GM23338 (cell line): ENCODE data around the gene UBE2E2. TPM values are rescaled to one million over a fixed set of nuclear protein-coding genes. Genes with fewer than 3 reads are reported as not detected.

ENCODE experiments used
- ATAC-seq: fragments of 200-7000 bp; cut with Tn5 transposase; 3 replicates; pipeline ENCODE4 v1.9.1; 2020
- DNase-seq: peaks from one replicate; pipeline ENCODE4 v3.0.0-alpha.2; 2015; ENCODE audit warnings: low spot score
- H2AFZ ChIP-seq: fragments of 200-600 bp; sonication (generic); 2 replicates; pipeline ENCODE4 v1.8.0; 2016; ENCODE audit warnings: antibody characterized with exemption, mild to moderate bottlenecking, moderate library complexity
- H3F3A ChIP-seq: fragments of 200-600 bp; sonication (generic); replicated peaks from 2 replicates; pipeline ENCODE4 v1.8.0; 2017; ENCODE audit warnings: antibody characterized with exemption, mixed run types, low read depth
- H3K27ac ChIP-seq: fragments of 200-600 bp; sonication (generic); 2 replicates; pipeline ENCODE4 v1.6.1; 2016; ENCODE audit warnings: low read depth
- H3K27me3 ChIP-seq: fragments of 200-600 bp; sonication (generic); 2 replicates; pipeline ENCODE4 v1.8.0; 2016; ENCODE audit warnings: mild to moderate bottlenecking, mixed run types, moderate library complexity; ENCODE audit not compliant: insufficient read depth
- H3K36me3 ChIP-seq: fragments of 200-600 bp; sonication (generic); 2 replicates; pipeline ENCODE4 v1.8.0; 2016; ENCODE audit warnings: mild to moderate bottlenecking; ENCODE audit not compliant: insufficient read depth
- H3K4me1 ChIP-seq: fragments of 200-600 bp; sonication (generic); 2 replicates; pipeline ENCODE4 v1.8.0; 2016; ENCODE audit warnings: mild to moderate bottlenecking, moderate library complexity; ENCODE audit not compliant: insufficient read depth
- H3K4me2 ChIP-seq: fragments of 200-600 bp; sonication (generic); 2 replicates; pipeline ENCODE4 v1.7.1; 2017; ENCODE audit warnings: mixed run types
- H3K4me3 ChIP-seq: fragments of 200-600 bp; sonication (generic); 2 replicates; pipeline ENCODE4 v1.6.1; 2016; ENCODE audit warnings: mixed run types
- H3K79me2 ChIP-seq: fragments of 200-600 bp; sonication (generic); replicated peaks from 2 replicates; pipeline ENCODE4 v1.8.0; 2017; ENCODE audit warnings: mild to moderate bottlenecking; ENCODE audit not compliant: insufficient read depth
- H3K9me2 ChIP-seq: fragments of 200-600 bp; sonication (generic); 2 replicates; pipeline ENCODE4 v1.8.0; 2017; ENCODE audit not compliant: insufficient read depth
- H4K20me1 ChIP-seq: fragments of 200-600 bp; sonication (generic); replicated peaks from 2 replicates; pipeline ENCODE4 v1.8.0; 2017; ENCODE audit warnings: mild to moderate bottlenecking; ENCODE audit not compliant: insufficient read depth
- H3K27ac Mint-ChIP-seq: 2 replicates; pipeline ENCODE4 v1.8.0; 2020; ENCODE audit warnings: inconsistent platforms, mild to moderate bottlenecking, moderate library complexity, mixed read lengths
- H3K27me3 Mint-ChIP-seq: 3 replicates; pipeline ENCODE4 v1.8.0; 2022; ENCODE audit warnings: low read depth, mild to moderate bottlenecking, moderate library complexity, mixed read lengths, inconsistent platforms; ENCODE audit not compliant: insufficient read depth, poor library complexity
- H3K36me3 Mint-ChIP-seq: 3 replicates; pipeline ENCODE4 v1.8.0; 2021; ENCODE audit warnings: low read depth, mild to moderate bottlenecking, inconsistent platforms, moderate library complexity, mixed read lengths
- H3K4me1 Mint-ChIP-seq: 3 replicates; pipeline ENCODE4 v1.8.0; 2020; ENCODE audit warnings: mild to moderate bottlenecking, inconsistent platforms, mixed read lengths
- H3K4me3 Mint-ChIP-seq: 3 replicates; pipeline ENCODE4 v1.8.0; 2021; ENCODE audit warnings: moderate library complexity, mild to moderate bottlenecking, inconsistent platforms, mixed read lengths
- H3K9me3 Mint-ChIP-seq: 3 replicates; pipeline ENCODE4 v1.8.0; 2020; ENCODE audit warnings: moderate library complexity, mild to moderate bottlenecking, inconsistent platforms, mixed read lengths
- CREB1 ChIP-seq: fragments of 250-450 bp; sonication (Bioruptor Pico); IDR thresholded peaks from 2 replicates; pipeline ENCODE4 v1.5.0; 2020; ENCODE audit warnings: low read depth, mild to moderate bottlenecking, moderate library complexity
- EZH2 ChIP-seq: fragments of 200-600 bp; sonication (generic); IDR thresholded peaks from one replicate; pipeline ENCODE4 v1.8.0; 2017; ENCODE audit warnings: antibody characterized with exemption, mild to moderate bottlenecking, low read depth; ENCODE audit not compliant: unreplicated experiment
- EZH2phosphoT487 ChIP-seq: fragments of 200-600 bp; sonication (generic); IDR thresholded peaks from one replicate; pipeline ENCODE4 v1.8.1; 2018; ENCODE audit warnings: antibody characterized with exemption; ENCODE audit not compliant: unreplicated experiment
- JUNB ChIP-seq: IDR thresholded peaks from one replicate; pipeline ENCODE4 v1.6.1; 2016; ENCODE audit warnings: antibody characterized with exemption; ENCODE audit not compliant: unreplicated experiment
- NANOG ChIP-seq: IDR thresholded peaks from 2 replicates; pipeline ENCODE4 v1.6.1; 2016; ENCODE audit warnings: antibody characterized with exemption, borderline replicate concordance
- POLR2AphosphoS5 ChIP-seq: IDR thresholded peaks from 2 replicates; pipeline ENCODE4 v1.6.1; 2016; ENCODE audit warnings: antibody characterized with exemption, low read depth
- REST ChIP-seq: IDR thresholded peaks from one replicate; pipeline ENCODE4 v1.6.1; 2018; ENCODE audit warnings: antibody characterized with exemption; ENCODE audit not compliant: unreplicated experiment
- STAT1 ChIP-seq: IDR thresholded peaks from one replicate; pipeline ENCODE4 v1.6.1; 2016; ENCODE audit warnings: antibody characterized with exemption; ENCODE audit not compliant: unreplicated experiment
- ZNF114 ChIP-seq: fragments of 250-450 bp; sonication (Bioruptor Pico); IDR thresholded peaks from 2 replicates; pipeline ENCODE4 v1.5.0; 2020; ENCODE audit warnings: mild to moderate bottlenecking, moderate library complexity
- ZNF331 ChIP-seq: fragments of 250-450 bp; sonication (Bioruptor Pico); IDR thresholded peaks from 2 replicates; pipeline ENCODE4 v1.5.0; 2020; ENCODE audit warnings: low read depth, mild to moderate bottlenecking, moderate library complexity
- ZNF462 ChIP-seq: fragments of 250-450 bp; sonication (Bioruptor Pico); IDR thresholded peaks from 2 replicates; pipeline ENCODE4 v1.5.0; 2020; ENCODE audit warnings: mild to moderate bottlenecking, moderate library complexity
- polyA plus RNA-seq: library from polyadenylated mRNA; unstranded; fragments of >200 nt; fragmentation: Nextera tagmentation; extraction: Ambion mirVana; gene quantifications from 2 replicates; pipeline ENCODE4 v1.2.1, GENCODE V29; 2016
- total RNA-seq: library from RNA; depleted of rRNA; stranded (reverse); fragments of >200 nt; shearing (Covaris generic); gene quantifications from 2 replicates; pipeline ENCODE4 v1.2.3, GENCODE V29; 2014
- TF ChIP-seq, protein P1 (sequence below): IDR thresholded peaks from 2 replicates; pipeline ENCODE4 v1.6.1; 2016; ENCODE audit warnings: antibody characterized with exemption
- TF ChIP-seq, protein P2 (sequence below), 2 experiments: fragments of 200-600 bp in 1 of 2; sonication (generic) in 1 of 2; conservative IDR thresholded peaks; 2 replicates each; pipeline versions ENCODE4 v1.5.1 to v1.6.1; 2016 to 2017; ENCODE audit warnings: antibody characterized with exemption in 2 of 2, low read depth in 2 of 2, mild to moderate bottlenecking in 2 of 2, moderate library complexity in 1 of 2

UBE2E2 gene
- total and polyA plus RNA-seq, 2 experiments from 2014 or later, result 86.9 to 169 TPM

GRCh38 chr3:23459465-23459864, 256.3 kb downstream of the UBE2E2 start:
- Histone ChIP-seq H3K36me3 (no peaks in the 10 kb centered on the region), H4K20me1 (no peaks in the 10 kb centered on the region), H2AFZ (no peak overlapping the region), H3K4me1 (peaks cover 22% of the 10 kb centered on the region; the same call in 1 of the 2 replicates), H3K79me2 (peaks cover 39% of the 10 kb centered on the region), H3K27ac (no peak overlapping the region), H3K4me2 (no peak overlapping the region), H3K27me3 (no peaks in the 10 kb centered on the region), H3K9me2 (0 out of 2 replicates have a peak, but pooled peaks cover 8% of the 10 kb centered on the region), H3F3A (no peaks in the 10 kb centered on the region), H3K4me3 (no peak overlapping the region)
- H3K27ac Mint-ChIP-seq, result no peak overlapping the region
- DNase-seq, result no peak
- H3K27me3 Mint-ChIP-seq, result no peaks in the 10 kb centered on the region
- peaks cover 41% of the 10 kb centered on the region for H3K4me1 Mint-ChIP-seq
- no peak for ATAC-seq
- TF ChIP-seq CREB1 (CRISPR knock-in tag), result no peak
- no peak for TF ChIP-seq ZNF331
- TF ChIP-seq REST, result no peak
- no peak for TF ChIP-seq EZH2
- no peak for TF ChIP-seq EZH2phosphoT487
- TF ChIP-seq NANOG, result no peak
- no peak for TF ChIP-seq STAT1
- TF ChIP-seq, protein P1, sequence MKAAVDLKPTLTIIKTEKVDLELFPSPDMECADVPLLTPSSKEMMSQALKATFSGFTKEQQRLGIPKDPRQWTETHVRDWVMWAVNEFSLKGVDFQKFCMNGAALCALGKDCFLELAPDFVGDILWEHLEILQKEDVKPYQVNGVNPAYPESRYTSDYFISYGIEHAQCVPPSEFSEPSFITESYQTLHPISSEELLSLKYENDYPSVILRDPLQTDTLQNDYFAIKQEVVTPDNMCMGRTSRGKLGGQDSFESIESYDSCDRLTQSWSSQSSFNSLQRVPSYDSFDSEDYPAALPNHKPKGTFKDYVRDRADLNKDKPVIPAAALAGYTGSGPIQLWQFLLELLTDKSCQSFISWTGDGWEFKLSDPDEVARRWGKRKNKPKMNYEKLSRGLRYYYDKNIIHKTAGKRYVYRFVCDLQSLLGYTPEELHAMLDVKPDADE, result no peak
- TF ChIP-seq ZNF114 (CRISPR knock-in tag), result no peak
- no peak for TF ChIP-seq POLR2AphosphoS5
- no peak for TF ChIP-seq ZNF462
- no peak for TF ChIP-seq JUNB
- TF ChIP-seq, protein P2, sequence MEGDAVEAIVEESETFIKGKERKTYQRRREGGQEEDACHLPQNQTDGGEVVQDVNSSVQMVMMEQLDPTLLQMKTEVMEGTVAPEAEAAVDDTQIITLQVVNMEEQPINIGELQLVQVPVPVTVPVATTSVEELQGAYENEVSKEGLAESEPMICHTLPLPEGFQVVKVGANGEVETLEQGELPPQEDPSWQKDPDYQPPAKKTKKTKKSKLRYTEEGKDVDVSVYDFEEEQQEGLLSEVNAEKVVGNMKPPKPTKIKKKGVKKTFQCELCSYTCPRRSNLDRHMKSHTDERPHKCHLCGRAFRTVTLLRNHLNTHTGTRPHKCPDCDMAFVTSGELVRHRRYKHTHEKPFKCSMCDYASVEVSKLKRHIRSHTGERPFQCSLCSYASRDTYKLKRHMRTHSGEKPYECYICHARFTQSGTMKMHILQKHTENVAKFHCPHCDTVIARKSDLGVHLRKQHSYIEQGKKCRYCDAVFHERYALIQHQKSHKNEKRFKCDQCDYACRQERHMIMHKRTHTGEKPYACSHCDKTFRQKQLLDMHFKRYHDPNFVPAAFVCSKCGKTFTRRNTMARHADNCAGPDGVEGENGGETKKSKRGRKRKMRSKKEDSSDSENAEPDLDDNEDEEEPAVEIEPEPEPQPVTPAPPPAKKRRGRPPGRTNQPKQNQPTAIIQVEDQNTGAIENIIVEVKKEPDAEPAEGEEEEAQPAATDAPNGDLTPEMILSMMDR (conservative IDR thresholded peaks at IDR 0.05; ENCODE audit: low read depth in 2 of 2), result no peak
- H3K4me3 Mint-ChIP-seq, result no peak overlapping the region
- peaks cover 16% of the 10 kb centered on the region for H3K36me3 Mint-ChIP-seq
- H3K9me3 Mint-ChIP-seq, result peaks cover 7% of the 10 kb centered on the region; the same call in 1 of the 3 replicates
